Hematopoietic multipotent progenitor cell treated with erythropoietin and hydrocortisone succinate and interleukin-3 and kit ligand, for 17 days (in vitro differentiated cells): ENCODE results near the gene KLHL40.
"Not testable (repeated sequence)": the region's sequence is repeated elsewhere in the genome, so short reads cannot be mapped to it uniquely, and the experiment has no call there.

Experiments
- DNase-seq: peaks from one replicate; pipeline ENCODE4 v3.0.0-alpha.2; 2015; ENCODE audit warnings: low spot score

The KLHL40 gene

GRCh38 chr3:42704136-42704841 is 19.0 kb downstream of the KLHL40 start:
- DNase-seq, result no peak

GRCh38 chr3:42705058-42705767 is 19.9 kb downstream of the KLHL40 start:
- no peak for DNase-seq

GRCh38 chr3:42705962-42706585 is 20.7 kb downstream of the KLHL40 start:
- DNase-seq, result no peak

GRCh38 chr3:42706721-42707619 is 21.6 kb downstream of the KLHL40 start:
- DNase-seq, result no peak

- no peak for DNase-seq
Observed at GRCh38 chr3:42707620-42708355, 22.5 kb downstream of the KLHL40 start.

DNA sequence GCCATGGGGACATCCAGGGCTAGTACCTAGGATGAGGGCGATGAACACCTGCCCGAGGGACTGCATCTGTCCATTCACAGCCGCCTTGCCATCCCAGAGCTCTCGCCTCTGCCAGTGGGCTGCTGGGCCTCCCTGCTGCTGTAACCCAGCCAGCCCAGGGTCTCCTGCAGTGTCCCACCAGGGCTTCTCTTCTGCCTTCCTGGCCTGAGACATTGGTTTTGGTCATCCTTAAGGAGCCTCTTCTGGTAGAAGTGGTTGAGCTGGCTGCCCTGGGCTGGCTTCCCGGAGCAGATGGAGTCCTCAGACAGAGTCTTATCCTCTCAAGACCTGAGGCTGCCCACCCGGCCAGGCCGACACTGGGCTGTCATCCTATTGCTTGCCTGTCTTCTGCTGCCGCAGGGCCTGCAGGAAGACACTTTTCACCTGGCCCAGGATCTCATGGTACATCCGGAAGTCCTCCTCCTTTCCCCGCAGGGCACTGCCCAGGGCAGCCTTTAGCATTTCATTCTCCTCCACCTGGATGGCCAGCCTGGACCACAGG is 23.3 kb downstream of the KLHL40 start:
- DNase-seq, result no peak

- DNase-seq, result no peak
Observed at GRCh38 chr3:42709621-42710020, 24.3 kb downstream of the KLHL40 start.

DNA sequence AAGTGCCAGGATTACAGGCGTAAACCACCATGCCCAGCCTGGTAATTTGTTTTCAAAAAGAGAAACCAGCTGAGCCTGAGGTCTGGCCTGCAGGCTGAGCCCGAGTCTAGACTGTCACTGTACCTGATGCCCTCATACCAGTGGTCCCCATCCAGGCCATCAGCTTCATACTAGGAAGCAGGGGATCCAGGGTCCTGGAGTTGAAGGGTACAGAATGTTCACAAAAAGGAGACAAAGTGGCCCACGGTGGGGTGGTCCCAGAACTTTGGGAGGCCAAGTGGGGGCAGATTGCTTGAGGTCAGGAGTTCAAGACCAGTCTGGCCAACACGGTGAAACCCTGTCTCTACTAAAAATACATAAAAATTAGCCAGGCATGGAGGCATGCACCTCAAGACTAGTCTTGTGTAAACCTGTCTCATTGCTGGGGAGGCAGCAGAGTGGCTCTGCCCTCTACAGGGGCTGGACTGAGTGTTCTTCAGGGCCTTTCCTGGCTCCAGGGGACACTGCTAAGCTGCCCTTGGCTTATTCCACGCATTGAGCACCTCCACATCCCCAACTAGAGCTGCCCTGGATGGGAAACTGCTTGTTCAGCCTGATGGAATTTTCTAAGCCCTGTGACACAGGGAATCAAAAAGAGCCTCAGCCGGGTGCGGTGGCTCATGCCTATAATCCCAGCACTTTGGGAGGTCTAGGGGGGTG is 25.1 kb downstream of the KLHL40 start:
- no peak for DNase-seq

GRCh38 chr3:42711491-42712343 is 26.4 kb downstream of the KLHL40 start:
- DNase-seq, result no peak

- no peak for DNase-seq
Observed at GRCh38 chr3:42712344-42712648, 27.0 kb downstream of the KLHL40 start.

DNA sequence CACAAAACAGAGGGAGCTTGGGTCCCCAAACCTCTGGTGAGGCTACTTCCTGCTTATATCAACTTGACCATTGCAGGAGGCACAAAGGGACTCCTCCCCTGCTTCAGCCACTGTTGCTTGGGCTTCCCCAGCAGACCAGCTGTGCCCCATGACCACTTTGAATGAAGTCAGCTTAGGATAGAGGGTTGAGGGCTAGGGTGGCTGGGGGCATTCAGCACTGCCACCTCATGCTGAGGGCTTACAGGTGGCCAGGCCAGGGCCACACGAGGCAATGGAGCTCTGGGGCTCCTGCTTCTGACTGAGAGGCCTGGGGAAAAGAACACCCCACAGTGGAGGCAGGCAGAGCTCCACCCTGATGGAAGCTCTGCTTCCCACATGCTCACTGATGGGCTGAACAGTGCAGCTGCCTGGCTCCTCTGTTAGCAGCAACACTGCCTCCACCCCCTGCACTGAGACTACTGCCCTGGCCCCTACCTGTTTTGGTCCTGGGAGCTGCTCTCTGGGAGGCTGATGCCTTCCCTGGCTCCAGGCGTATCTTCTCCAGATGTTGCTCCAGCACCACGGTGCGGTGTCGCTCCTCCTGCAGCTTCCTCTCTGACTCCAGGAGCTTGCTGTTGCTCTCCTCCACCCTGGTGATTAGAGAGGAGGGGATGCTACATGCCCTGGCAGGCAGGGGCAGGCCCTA is 27.5 kb downstream of the KLHL40 start:
- DNase-seq, result no peak

GRCh38 chr3:42713747-42714146 is 28.4 kb downstream of the KLHL40 start:
- no peak for DNase-seq

- DNase-seq, result no peak
Observed at GRCh38 chr3:42714171-42714852, 29.0 kb downstream of the KLHL40 start.

- no peak for DNase-seq
Observed at GRCh38 chr3:42717306-42717705, 32.0 kb downstream of the KLHL40 start.

DNA sequence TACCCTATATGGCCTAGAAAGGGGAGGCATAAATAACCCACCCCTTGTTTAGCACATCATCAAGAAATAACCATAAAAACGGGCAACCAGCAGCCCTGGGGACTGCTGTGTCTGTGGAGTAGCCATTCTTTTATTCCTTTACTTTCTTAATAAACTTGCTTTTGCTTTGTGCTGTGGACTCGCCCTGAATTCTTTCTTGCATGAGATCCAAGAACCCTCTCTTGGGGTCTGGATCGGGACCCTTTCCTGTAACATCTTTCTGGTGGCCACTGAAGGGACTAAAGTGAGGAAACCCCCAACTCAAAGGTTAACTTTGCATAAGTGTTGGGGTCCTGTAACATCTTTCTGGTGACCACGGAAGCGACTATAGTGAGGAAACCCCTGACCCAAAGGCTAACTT is 33.0 kb downstream of the KLHL40 start:
- no peak for DNase-seq

DNA sequence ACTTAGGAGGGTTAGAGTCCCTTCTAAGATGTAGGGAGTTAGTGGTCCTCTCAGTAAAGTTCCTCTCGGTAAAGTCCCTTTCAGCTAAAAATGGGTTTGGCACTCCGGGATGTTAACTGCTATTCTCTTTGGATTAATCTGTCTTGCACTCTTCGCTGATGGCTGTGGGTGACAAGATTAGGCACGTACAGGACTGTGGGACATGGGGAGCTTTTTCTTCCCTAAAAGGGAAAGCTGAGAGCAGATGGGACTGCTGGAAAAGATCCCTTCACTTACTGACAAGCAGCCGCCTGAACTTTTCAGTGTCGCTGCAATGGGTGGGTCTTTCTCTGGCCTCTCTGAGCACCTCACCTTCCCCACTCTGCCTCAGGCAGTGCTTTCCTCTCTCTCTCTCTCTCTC is 33.7 kb downstream of the KLHL40 start:
- DNase-seq, result no peak

DNA sequence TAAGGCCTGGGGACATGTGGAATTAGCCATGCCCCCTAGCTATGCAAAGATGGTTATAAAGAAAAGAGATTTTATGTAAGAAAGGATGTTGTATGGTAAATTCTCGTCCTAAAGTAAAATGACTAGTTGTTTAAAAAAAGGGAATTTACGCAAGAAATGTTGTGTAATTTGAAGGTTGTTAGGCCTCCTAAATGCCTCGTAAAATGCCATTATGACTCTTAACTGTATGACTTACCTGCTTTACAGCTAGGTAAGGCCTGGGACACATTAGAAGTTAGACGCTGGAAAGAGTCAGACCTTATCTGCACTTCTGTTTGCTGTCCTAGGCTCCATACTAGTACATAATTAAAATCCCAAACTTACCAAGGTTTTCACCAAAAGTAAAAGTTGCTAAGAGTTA is 34.8 kb downstream of the KLHL40 start:
- no peak for DNase-seq

DNA sequence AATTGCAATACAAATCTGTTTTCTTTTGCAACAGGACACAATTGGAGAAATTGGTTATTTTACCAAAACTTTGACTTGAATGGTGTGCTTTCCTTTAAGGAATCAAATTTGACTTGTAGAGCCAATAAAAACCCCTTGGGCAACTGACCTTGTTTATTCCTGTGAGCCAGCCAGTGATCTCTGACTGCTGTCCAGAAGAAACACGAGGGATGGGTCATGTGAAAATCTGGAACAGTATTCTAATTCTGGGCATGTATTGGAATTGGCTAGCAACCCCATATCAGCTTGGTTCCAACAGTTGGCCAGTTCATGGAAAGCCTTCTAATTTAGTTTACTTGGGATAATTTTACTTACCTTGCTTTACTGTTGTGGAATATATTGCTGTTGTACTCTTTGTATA is 36.4 kb downstream of the KLHL40 start:
- no peak for DNase-seq

DNA sequence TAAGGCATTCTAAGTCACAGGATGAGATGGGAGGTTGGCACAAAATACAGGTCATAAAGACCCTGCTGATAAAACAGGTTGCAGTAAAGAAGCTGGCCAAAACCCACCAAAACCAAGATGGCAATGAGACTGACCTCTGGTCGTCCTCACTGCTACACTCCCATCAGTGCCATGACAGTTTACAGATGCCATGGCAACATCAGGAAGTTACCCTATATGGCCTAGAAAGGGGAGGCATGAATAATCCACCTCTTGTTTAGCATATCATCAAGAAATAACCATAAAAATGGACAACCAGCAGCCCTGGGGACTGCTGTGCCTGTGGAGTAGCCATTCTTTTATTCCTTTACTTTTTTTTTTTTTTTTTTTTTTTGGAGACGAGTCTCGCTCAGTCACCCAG is 37.1 kb downstream of the KLHL40 start:
- not testable (repeated sequence) for DNase-seq
